Ovary (tissue), 9 donors: ENCODE results near the gene BOLL. TPM values are rescaled to one million over a fixed set of nuclear protein-coding genes. Genes with fewer than 3 reads are reported as not detected.

Experiments
- DNase-seq, 5 donors: peaks; one replicate each; pipeline ENCODE4 v3.0.0-alpha.2; 2019 to 2020
- H3K27ac ChIP-seq, 2 donors: fragments of 200-600 bp; one replicate each; pipeline versions ENCODE4 v1.5.1 to v1.8.0; 2019 to 2022
- H3K27me3 ChIP-seq: fragments of 200-600 bp; one replicate; pipeline ENCODE4 v1.8.0; 2022
- H3K36me3 ChIP-seq: fragments of 200-600 bp; sonication (generic); one replicate; pipeline ENCODE4 v1.5.1; 2019
- H3K4me1 ChIP-seq: one replicate; pipeline ENCODE4 v1.8.1; 2013; ENCODE audit warnings: mild to moderate bottlenecking, moderate library complexity; ENCODE audit not compliant: insufficient read depth
- H3K4me3 ChIP-seq: fragments of 200-600 bp; sonication (generic); one replicate; pipeline ENCODE4 v1.5.1; 2017
- H3K9me3 ChIP-seq, 2 donors: fragments of 200-600 bp in 1 of 2; sonication (generic) in 1 of 2; one replicate each; pipeline versions ENCODE4 v1.5.1 to v1.8.1; 2013 to 2019; ENCODE audit warnings: mild to moderate bottlenecking in 1 of 2, moderate library complexity in 1 of 2
- EP300 ChIP-seq: sonication (generic); formaldehyde crosslinking; IDR thresholded peaks from one replicate; pipeline ENCODE4 v1.6.1; 2017; ENCODE audit warnings: antibody characterized with exemption
- POLR2A ChIP-seq: fragments of 450-650 bp; IDR thresholded peaks from one replicate; pipeline ENCODE4 v1.6.1; 2017; ENCODE audit warnings: antibody characterized with exemption, mild to moderate bottlenecking, moderate library complexity
- whole genome bisulfite sequencing, 3 donors: extraction: QIAGEN DNeasy Blood & Tissue Kit in 1 of 3; methylation state at CpG; one replicate each; pipeline versions ENCODE4 v1.1.5 to v1.1.7; 2013 to 2017; 5-methylcytosine and 5-hydroxymethylcytosine counted together
- intact Hi-C, 4 donors: fragments of 100-400 bp; cut with DNase I; formaldehyde crosslinking; loops; one replicate each; pipeline versions ENCODE4 v1.11.0 to v1.15.1; 2022 to 2023
- polyA plus RNA-seq, 2 donors: library from polyadenylated mRNA; stranded (reverse); fragments of 200-250 nt in 1 of 2; fragments of 350-450 nt in 1 of 2; fragmentation: Illumina TruSeq in 1 of 2; extraction: RNeasy Lipid Tissue Mini Kit (QIAGEN cat#74804) in 1 of 2; gene quantifications; one replicate each; pipeline ENCODE4 v1.2.3, GENCODE V29; 2013 to 2014
- total RNA-seq, 7 donors: library from RNA; depleted of rRNA in 2 of 7; stranded (reverse); fragments of >200 nt in 2 of 7; fragmentation: NEBNext Ultra II Directional in 3 of 7; extraction: Animal tissue kit (Norgen Biotek cat#: 25700) in 3 of 7; gene quantifications; one replicate each; pipeline versions ENCODE4 v1.1.0 to v1.2.4, GENCODE V29; 2016 to 2023
- TF ChIP-seq, protein P1 (sequence below), 3 donors: fragments of 450-650 bp in 2 of 3; fragments of 200-600 bp in 1 of 3; IDR thresholded peaks; one replicate each; pipeline versions ENCODE4 v1.5.1 to v1.8.0; 2016 to 2022; ENCODE audit warnings: antibody characterized with exemption in 3 of 3, mild to moderate bottlenecking in 1 of 3
- donor health status: DM: no; HTN: no; CAD: no; lungs with moderate emphysema.
- donor health status: DM: no; HTN: no; CAD: no.
- donor health status: Bipolar disorder and iron deficiency.
- donor health status: DM: yes; HTN: yes; CAD: no.
- donor health status: DM: no; HTN: no; CAD: no.
- donor health status: DM: yes; HTN: yes; CAD: no.

Gene BOLL
- total and polyA plus RNA-seq, 9 donors, result not detected

DNA sequence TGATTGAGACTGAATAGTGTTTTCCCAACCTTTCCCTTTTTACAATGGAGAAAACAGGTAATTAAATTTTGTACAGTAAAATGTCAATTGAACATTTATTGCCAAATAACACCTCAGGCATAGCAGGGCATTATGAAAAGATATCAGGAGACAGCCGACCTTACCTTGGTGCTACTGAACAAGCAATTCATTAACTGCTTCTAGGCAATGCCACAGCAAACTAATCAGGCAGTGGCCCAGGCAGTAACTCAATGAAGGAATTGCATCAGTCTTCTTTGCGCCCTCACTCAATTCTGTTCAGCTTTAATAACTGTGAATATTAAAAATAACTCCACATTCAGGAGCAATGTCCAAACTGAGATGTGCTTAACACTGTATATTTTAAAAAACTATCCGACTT is 25.4 kb upstream of the BOLL start:
- 63 to 77% (median 67%) methylated on average over 3 of the region's 3 CpGs for WGBS, 3 donors
- TF ChIP-seq EP300 (no peak), POLR2A (no peak)
- TF ChIP-seq, protein P1, sequence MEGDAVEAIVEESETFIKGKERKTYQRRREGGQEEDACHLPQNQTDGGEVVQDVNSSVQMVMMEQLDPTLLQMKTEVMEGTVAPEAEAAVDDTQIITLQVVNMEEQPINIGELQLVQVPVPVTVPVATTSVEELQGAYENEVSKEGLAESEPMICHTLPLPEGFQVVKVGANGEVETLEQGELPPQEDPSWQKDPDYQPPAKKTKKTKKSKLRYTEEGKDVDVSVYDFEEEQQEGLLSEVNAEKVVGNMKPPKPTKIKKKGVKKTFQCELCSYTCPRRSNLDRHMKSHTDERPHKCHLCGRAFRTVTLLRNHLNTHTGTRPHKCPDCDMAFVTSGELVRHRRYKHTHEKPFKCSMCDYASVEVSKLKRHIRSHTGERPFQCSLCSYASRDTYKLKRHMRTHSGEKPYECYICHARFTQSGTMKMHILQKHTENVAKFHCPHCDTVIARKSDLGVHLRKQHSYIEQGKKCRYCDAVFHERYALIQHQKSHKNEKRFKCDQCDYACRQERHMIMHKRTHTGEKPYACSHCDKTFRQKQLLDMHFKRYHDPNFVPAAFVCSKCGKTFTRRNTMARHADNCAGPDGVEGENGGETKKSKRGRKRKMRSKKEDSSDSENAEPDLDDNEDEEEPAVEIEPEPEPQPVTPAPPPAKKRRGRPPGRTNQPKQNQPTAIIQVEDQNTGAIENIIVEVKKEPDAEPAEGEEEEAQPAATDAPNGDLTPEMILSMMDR (IDR thresholded peaks at IDR 0.05), result no peak
- peaks cover 1% of the 10 kb centered on the region for H3K4me1 ChIP-seq

DNA sequence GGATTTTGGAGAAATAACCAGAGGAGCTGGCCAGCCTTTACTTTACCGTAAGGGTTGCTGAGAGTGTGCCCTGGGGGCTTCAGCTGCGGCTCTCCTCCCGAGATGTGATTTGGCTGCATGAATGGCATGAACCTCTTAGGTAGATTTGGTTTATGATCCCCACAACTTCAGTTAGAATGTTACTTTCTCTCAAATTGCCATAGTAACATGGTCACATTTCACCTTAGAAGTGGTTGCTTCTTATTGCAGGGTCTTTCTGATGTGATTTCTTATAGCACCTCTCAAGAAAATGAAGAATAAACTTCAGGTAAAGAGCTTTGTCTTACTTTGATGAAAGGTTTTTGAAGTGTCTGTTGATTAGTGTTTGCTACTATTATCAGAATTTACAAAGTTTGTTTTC is 24.9 kb upstream of the BOLL start:
- Histone ChIP-seq H3K9me3 (no peaks in the 10 kb centered on the region), H3K4me3 (no peak overlapping the region), H3K36me3 (no peaks in the 10 kb centered on the region), H3K4me1 (peaks cover 1% of the 10 kb centered on the region), H3K27ac (no peak overlapping the region), H3K27me3 (no peaks in the 10 kb centered on the region)
- TF ChIP-seq EP300, result no peak
- no peak for TF ChIP-seq POLR2A
- TF ChIP-seq, protein P1 (IDR thresholded peaks at IDR 0.05), result no peak
- WGBS, 3 donors, result 97 to 99% (median 99%) methylated on average over 3 of the region's 3 CpGs
- DNase-seq, result no peak
- intact Hi-C loops, result no loop called here

More for the DNA sequence above, 25.4 kb upstream of the BOLL start:
- Histone ChIP-seq H3K36me3 (no peaks in the 10 kb centered on the region), H3K9me3 (no peaks in the 10 kb centered on the region), H3K4me3 (no peak overlapping the region), H3K27ac (no peak overlapping the region), H3K27me3 (no peaks in the 10 kb centered on the region)
- DNase-seq, result no peak
- intact Hi-C loops, result no loop called here

DNA sequence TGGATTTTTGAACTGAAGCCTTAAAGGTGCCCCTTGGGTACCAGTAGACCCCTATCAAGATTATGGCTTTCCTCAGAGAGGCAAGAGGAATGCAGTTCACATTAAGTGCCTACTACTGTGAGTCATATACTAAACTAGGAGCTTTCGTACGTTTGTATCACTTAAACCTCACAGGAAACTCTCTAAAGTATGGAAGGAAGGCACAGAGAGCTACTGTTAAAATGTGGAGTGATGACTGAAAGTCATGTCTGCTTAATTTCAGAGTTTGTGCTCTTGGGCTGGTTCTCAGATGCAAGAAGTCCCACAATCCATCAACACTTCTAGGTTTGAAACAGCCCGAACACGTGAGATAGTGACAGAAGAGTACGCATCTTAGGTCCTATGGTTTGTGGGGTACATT is 23.9 kb upstream of the BOLL start:
- H3K4me1 ChIP-seq, result peaks cover 1% of the 10 kb centered on the region
- WGBS, 3 donors, result 91 to 96% (median 92%) methylated on average over 5 of the region's 5 CpGs
- TF ChIP-seq EP300 (no peak), POLR2A (no peak)
- TF ChIP-seq, protein P1 (IDR thresholded peaks at IDR 0.05), result no peak

DNA sequence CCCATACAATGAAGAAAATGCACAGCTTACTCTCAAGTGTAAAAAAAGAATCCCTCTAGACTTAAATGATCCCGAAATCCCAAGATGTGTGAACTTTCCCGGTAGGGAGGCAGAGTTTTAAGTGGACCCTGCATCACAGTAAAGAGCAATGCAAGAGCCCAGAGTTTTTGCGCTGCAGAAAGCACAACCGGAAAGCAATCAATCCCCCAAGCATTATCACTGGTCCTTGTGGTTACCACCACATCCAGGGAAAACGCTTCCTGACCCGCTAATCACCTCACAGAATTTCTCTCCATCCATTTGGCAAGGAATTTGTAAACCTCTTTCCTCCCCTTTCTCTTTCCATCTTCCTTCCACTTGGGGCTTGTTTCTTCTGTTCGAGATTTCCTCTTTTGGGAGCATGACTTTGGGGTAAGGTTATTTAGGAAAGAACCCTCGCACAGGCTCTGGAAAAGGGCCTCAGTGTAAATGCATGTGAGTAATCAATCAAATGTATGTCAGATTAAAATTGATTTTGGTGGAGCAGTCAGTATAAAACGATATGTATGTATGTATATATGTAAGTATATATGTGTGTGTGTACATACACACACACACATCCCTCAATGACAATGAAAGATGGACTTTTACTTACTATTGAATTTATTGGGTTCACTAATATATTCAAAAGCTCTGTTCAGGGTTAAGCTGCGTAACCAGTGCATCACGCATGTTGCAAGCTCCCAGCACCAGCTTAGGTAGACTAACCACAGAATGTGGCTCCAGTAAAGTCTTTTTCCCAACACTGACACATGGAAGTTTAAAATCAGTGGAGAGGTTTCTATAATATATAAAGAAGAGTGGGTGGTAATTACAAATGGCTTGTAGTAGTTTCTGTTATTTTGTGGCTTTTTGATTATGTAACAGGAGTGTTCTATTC is 20.9 kb upstream of the BOLL start:
- no peaks in the 10 kb centered on the region for H3K36me3 ChIP-seq
- TF ChIP-seq, protein P1 (IDR thresholded peaks at IDR 0.05), result no peak
- no peak for TF ChIP-seq EP300
- no peak for TF ChIP-seq POLR2A
- H3K4me1 ChIP-seq, result no peaks in the 10 kb centered on the region
- no peak for DNase-seq
- no peaks in the 10 kb centered on the region for H3K27me3 ChIP-seq
- whole genome bisulfite sequencing, 3 donors, result 9 to 15% (median 12%) methylated on average over 11 of the region's 11 CpGs
- intact Hi-C loops, result loop anchor here in 2 of 4 donors (5.0 to 10.0 kb wide), 2 partner anchors 321 to 329 kb away; no protein-coding TSS in a partner anchor
- no peaks in the 10 kb centered on the region for H3K9me3 ChIP-seq
- peak overlapping the region; percentile 87 for H3K4me3 ChIP-seq
- H3K27ac ChIP-seq, result peak overlapping the region in 1 of 2 donors; percentile 81

More for the DNA sequence above, 23.9 kb upstream of the BOLL start:
- Histone ChIP-seq H3K27ac (no peak overlapping the region), H3K4me3 (no peak overlapping the region), H3K36me3 (no peaks in the 10 kb centered on the region), H3K9me3 (no peaks in the 10 kb centered on the region), H3K27me3 (no peaks in the 10 kb centered on the region)
- no peak for DNase-seq
- intact Hi-C loops, result loop anchor here in 2 of 4 donors (5.0 to 10.0 kb wide), 2 partner anchors 318 to 326 kb away; no protein-coding TSS in a partner anchor
